Measurements from ENCODE around the gene TDRD12. TPM values are rescaled to one million over a fixed set of nuclear protein-coding genes. Genes with fewer than 3 reads are reported as not detected.

TDRD12 gene
- total and polyA plus RNA-seq, 7 donors = 0.06 to 1.5 (median 0.28) TPM; not detected in 4

DNA sequence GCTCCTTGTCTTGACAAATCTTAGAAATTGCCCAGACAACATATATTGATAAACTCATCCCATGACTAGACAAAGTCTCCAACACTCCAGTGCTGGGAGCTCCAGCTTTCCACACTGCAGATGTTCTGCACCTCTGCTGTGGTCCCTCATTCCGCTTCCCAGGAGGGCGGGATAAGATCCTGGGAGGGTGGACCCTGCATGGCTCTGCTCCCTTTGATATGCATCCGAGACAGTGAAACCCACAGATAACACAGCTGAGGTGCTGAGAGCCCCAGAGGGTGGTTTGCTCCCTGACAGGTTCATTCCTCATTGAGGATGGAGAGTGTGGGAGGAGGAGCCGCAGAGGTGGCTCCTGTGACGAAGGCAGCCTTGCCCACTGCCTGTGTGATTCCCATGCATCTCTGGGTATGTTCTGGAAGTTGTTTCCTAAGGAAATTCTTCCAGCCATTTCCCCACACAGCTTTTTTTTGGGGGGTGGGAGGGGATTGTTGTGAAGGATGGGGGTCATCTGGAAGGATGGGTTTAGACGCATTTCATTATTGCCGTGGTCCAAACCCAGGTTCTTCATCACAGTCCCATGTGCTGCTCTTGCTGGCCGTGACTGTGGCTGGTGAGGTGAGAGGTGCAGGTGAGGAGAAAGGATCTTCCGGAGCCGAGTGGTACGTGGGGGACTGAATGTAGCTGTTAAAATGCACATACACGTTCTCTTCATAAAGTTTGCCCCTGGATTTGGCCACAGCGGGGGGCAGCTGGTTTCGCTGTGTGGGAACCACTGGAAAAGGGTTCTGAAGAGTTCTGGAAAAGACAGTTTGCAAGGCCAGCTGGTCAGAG is 103.6 kb downstream of the TDRD12 start:
- H3K27me3 ChIP-seq = peaks cover 0 to 8% (median 0%) of the 10 kb centered on the region in 3 donors
- TF ChIP-seq, protein P1, sequence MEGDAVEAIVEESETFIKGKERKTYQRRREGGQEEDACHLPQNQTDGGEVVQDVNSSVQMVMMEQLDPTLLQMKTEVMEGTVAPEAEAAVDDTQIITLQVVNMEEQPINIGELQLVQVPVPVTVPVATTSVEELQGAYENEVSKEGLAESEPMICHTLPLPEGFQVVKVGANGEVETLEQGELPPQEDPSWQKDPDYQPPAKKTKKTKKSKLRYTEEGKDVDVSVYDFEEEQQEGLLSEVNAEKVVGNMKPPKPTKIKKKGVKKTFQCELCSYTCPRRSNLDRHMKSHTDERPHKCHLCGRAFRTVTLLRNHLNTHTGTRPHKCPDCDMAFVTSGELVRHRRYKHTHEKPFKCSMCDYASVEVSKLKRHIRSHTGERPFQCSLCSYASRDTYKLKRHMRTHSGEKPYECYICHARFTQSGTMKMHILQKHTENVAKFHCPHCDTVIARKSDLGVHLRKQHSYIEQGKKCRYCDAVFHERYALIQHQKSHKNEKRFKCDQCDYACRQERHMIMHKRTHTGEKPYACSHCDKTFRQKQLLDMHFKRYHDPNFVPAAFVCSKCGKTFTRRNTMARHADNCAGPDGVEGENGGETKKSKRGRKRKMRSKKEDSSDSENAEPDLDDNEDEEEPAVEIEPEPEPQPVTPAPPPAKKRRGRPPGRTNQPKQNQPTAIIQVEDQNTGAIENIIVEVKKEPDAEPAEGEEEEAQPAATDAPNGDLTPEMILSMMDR (IDR thresholded peaks at IDR 0.05) = no peak
- TF ChIP-seq EP300 (IDR thresholded peaks at IDR 0.05) = no peak
- TF ChIP-seq POLR2A (IDR thresholded peaks at IDR 0.05) = no peak
- TF ChIP-seq POLR2AphosphoS5 (IDR thresholded peaks at IDR 0.05) = no peak
- no peaks in the 10 kb centered on the region for H3K9me3 ChIP-seq
- no peaks in the 10 kb centered on the region for H3K36me3 ChIP-seq
- H3K27ac ChIP-seq = no peak overlapping the region
- 87 to 88% methylated on average over 14 of the region's 14 CpGs for WGBS, 2 donors
- intact Hi-C loops (cut with DNase I) = no loop called here
- no peak for DNase-seq
- no peak overlapping the region for H3K4me3 ChIP-seq
- no peaks in the 10 kb centered on the region for H3K4me1 ChIP-seq

DNA sequence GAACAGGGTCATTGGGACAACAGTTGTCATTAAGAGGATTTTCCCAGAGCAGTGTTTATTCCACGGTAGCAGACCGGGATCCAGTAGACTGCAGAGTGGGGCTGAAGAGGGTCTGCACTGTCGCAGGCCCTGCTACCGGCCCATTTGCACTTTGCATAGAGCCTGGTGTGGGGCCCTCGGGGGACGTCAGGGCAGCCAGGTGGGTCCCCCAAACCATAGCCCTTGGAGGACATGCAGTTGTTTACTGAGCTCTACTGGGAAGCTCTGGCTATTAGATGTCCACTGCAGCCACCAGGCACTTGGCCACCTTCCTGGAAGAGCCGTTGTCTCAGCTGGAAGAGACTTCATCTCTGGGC is 104.2 kb downstream of the TDRD12 start:
- TF ChIP-seq POLR2A (IDR thresholded peaks at IDR 0.05) = no peak
- no peak for TF ChIP-seq EP300 (IDR thresholded peaks at IDR 0.05)
- TF ChIP-seq, protein P1 (IDR thresholded peaks at IDR 0.05) = no peak
- no peak for TF ChIP-seq POLR2AphosphoS5 (IDR thresholded peaks at IDR 0.05)
- Histone ChIP-seq H3K27me3 (peaks cover 0 to 8% (median 0%) of the 10 kb centered on the region in 3 donors), H3K27ac (no peak overlapping the region), H3K9me3 (no peaks in the 10 kb centered on the region), H3K36me3 (no peaks in the 10 kb centered on the region), H3K4me1 (no peaks in the 10 kb centered on the region), H3K4me3 (no peak overlapping the region)
- intact Hi-C loops (cut with DNase I) = no loop called here
- DNase-seq = no peak
- WGBS, 2 donors = 86 to 87% methylated on average over 7 of the region's 7 CpGs

DNA sequence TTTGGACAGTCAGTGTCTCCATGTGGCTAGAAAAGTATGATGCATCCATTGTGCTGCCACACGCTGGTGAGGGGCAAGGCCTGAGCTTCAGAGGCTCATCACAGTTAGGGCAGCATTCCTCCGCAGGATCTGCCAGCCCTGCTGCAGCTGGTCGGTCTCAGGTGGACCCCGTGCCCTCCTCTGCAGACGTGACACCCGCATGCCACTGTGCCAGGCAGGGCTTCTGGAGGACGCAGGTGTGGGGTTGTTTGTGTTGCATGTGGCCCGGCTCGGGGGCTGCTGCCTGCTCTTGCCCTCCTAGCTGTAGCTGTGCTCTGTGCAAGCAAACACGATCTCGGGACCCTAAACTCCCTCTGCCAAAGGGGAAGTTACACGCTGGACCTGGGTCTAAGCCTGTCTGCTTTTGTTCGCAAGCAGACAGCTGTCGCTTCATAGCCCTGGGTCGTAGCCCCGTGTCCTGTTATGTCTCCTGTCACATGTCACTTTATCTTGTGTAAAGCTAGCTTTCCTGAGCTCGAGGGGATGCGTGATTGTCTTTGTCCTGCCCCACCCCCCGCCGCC is 104.7 kb downstream of the TDRD12 start:
- no peak overlapping the region for H3K27ac ChIP-seq
- H3K4me1 ChIP-seq = no peaks in the 10 kb centered on the region
- intact Hi-C loops (cut with DNase I) = no loop called here
- 48 to 68% methylated on average over 20 of the region's 20 CpGs for WGBS, 2 donors
- no peaks in the 10 kb centered on the region for H3K36me3 ChIP-seq
- no peaks in the 10 kb centered on the region for H3K9me3 ChIP-seq
- TF ChIP-seq EP300 (IDR thresholded peaks at IDR 0.05) = no peak
- TF ChIP-seq, protein P1 (IDR thresholded peaks at IDR 0.05) = no peak
- no peak for TF ChIP-seq POLR2AphosphoS5 (IDR thresholded peaks at IDR 0.05)
- TF ChIP-seq POLR2A (IDR thresholded peaks at IDR 0.05) = no peak
- peaks cover 0 to 8% (median 0%) of the 10 kb centered on the region in 3 donors for H3K27me3 ChIP-seq
- no peak overlapping the region for H3K4me3 ChIP-seq
- DNase-seq = no peak

DNA sequence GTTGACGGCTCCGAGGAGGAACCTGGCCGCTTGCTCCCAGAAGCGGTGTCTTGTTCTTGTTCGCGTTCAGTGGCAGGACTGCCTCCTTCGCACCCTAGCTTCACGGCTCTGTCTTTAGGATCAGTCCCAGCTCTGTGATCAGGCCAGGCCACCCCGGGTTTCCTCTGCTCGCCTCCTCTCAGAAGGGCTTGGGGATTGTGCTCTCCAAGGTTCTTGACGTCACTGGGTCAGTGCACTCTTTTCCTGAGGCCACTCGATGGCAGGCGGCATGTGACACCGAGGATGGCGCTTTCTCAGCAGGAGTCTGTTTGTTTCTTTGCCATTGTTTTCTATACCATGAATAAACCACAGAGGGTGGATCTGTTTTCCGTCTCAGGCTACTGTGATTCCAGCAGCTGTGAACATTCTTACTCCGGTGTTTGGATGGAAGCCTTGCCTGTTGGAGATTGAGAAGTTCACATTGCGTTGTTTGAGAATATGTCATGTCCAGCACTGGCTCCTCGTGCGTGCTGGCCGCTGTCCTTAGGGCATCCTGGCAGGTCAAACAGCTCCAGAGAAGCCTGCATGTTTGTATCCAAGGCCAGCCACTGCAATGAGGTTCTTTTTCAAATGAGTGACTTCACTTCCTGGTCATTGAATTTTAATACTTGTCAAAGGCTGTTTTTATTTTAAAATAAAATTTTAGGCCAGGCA is 105.5 kb downstream of the TDRD12 start:
- H3K27me3 ChIP-seq = peaks cover 0 to 8% (median 0%) of the 10 kb centered on the region in 3 donors
- TF ChIP-seq POLR2AphosphoS5 (IDR thresholded peaks at IDR 0.05) (no peak), EP300 (IDR thresholded peaks at IDR 0.05) (no peak), POLR2A (IDR thresholded peaks at IDR 0.05) (no peak)
- TF ChIP-seq, protein P1 (IDR thresholded peaks at IDR 0.05) = no peak
- H3K27ac ChIP-seq = no peak overlapping the region
- intact Hi-C loops (cut with DNase I) = no loop called here
- H3K4me3 ChIP-seq = no peak overlapping the region
- WGBS, 2 donors = 58 to 78% methylated on average over 21 of the region's 21 CpGs
- no peaks in the 10 kb centered on the region for H3K4me1 ChIP-seq
- no peaks in the 10 kb centered on the region for H3K36me3 ChIP-seq
- H3K9me3 ChIP-seq = no peaks in the 10 kb centered on the region
- no peak for DNase-seq

All from sigmoid colon (tissue), 7 donors.